ENCODE results near the gene VCL.
"Not testable (repeated sequence)": the region's sequence is repeated elsewhere in the genome, so short reads cannot be mapped to it uniquely, and the experiment has no call there.

The VCL gene

DNA sequence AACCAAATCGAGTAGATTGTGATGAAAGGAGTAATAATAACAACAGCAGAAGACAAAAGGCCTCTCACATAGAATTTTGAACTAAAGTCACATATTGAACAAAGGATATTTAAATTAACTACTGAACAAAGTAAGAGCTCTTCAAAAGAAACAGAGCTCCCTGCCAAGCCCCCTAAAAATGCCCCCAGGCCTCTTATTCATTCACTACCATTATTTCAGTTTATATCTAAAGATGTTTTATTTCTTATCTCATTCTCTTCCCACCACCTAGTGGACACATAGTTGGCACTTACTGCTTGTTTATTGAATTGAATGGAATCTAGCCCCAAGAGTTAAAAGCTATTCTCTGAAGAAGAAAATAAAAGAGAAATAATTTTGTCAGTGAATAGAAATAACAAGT, 37.4 kb downstream of the VCL start:
- peak; percentile 67 for FAIRE-seq

GRCh38 chr10:74036474-74036873, 38.6 kb downstream of the VCL start:
- DNase-seq (ENCODE audit: insufficient read length, low spot score) (no peak), FAIRE-seq (no peak)

More for the DNA sequence above, 37.4 kb downstream of the VCL start:
- no peak for DNase-seq (ENCODE audit: insufficient read length, low spot score)

DNA sequence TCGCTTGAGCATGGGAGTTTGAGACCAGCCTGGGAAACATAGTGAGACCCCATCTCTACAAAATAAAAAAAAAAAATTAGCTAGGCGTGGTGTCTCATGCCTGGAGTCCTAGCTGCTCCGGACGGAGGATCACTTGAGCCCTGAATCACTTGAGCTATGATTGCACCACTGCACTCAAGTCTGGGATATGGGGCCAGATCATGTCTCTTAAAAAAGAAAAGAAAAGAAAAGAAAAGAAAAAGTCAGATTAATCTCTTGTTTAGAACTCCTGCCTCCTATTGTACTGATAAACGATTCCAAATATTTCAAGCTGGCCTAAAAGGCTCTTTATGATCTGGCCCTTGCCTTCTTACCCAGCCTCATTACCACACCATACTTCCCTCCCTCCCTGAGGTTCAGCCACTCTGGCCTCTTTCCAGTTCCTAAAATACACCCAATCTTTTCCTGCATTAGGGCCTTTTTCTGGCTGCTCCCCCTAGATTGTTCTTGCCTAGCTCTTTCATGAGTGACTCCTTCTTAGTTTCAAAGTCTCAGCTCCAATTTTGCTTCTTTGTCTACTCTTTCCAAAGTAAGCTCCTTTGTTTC, 41.7 kb downstream of the VCL start:
- no peak for FAIRE-seq
- DNase-seq (ENCODE audit: insufficient read length, low spot score), result no peak

GRCh38 chr10:74040200-74041126, 42.5 kb downstream of the VCL start:
- FAIRE-seq (peak; percentile 42), DNase-seq (ENCODE audit: insufficient read length, low spot score) (no peak)

- DNase-seq (ENCODE audit: insufficient read length, low spot score) (no peak), FAIRE-seq (no peak)
These were observed 46.5 kb downstream of the VCL start for GRCh38 chr10:74044419-74044818.

DNA sequence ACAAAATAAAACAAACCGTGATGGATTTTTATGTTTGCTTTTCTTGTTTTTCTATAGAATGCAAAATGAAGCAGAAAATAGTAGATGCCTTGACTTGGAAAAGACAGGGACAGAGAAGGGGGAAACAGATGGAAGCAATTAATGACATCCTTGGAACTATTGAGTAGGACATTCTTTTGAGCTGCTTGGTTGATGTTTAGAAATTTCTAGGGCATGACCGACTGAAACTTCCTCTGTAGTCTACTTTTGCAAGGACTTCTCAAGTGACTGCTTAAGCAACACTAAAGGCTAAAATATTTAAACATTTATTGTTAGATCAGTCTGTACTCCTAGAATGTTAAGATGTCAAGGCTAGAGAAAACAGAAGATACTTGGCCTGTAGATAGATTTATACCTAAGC, 49.4 kb downstream of the VCL start:
- FAIRE-seq, result peak; percentile 62
- no peak for DNase-seq (ENCODE audit: insufficient read length, low spot score)

DNA sequence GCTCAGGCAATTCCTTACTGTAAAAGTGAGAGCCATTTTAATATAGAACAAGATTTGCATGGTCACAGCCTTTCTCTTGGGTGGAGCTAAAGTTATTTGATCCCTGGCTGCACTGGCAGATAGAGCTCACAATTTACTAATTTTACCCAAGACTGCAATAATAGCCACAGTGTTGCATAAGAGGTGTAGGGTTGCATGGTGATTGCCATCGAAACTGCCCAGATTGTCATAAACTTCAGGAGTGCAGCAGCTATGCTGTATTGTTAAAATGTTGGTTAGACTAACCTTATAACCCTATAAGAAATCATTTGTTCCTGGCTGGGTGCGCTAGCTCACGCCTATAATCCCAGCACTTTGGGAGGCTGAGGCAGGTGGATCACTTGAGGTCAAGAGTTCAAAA, 50.0 kb downstream of the VCL start:
- DNase-seq (ENCODE audit: insufficient read length, low spot score) (no peak), FAIRE-seq (no peak)

DNA sequence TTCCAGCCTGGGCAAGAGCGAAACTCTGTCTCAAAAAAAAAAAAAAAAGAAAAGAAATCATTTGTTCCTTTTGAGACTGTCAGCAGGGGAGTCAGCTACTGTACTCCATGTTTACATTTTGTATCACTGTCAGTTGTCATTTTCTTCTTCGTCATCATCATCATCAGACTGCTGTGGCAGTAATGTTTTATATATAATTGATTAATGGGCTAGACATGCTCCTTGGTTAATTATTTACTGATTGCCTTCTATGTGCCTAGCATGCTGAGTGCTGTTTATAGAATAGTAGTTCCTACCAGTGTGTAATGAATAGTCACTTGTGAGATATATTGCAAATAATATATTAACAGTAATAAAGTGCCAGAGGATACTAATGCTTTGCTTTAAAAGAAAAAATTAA, 50.5 kb downstream of the VCL start:
- DNase-seq (ENCODE audit: insufficient read length, low spot score) (no peak), FAIRE-seq (no peak)

- FAIRE-seq (no peak), DNase-seq (ENCODE audit: insufficient read length, low spot score) (no peak)
These were observed 52.0 kb downstream of the VCL start for GRCh38 chr10:74049955-74050354.

- DNase-seq (ENCODE audit: insufficient read length, low spot score) (no peak), FAIRE-seq (no peak)
These were observed 52.7 kb downstream of the VCL start for GRCh38 chr10:74050653-74051052.

DNA sequence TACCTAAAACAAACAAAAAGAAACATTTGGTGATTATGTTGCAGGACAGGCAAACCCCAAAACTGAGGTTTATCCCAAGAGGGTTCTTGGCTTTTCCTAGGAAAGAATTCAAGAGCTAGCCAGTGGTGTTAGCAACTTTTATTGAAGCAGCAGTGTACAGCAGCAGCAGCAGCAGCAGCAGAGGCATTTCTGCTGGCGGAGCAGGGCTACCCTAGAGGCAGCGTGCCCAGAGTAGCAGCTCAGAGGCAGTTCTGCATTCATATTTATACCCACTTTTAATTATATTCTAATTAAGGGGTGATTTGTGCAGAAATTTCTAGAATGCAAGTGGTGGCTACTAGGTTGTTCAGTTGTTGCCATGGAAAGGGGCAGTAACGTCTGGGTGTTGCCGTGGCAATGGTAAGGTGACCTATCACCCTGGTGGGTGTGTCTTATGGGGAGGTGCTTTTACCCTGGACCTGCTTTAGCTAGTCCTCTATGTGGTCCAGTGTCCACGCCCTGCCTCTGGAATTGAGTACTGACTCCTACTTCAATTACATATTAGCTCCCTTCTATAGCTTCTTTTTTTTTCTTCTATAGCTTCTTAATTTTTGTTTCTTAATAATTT, 53.9 kb downstream of the VCL start:
- FAIRE-seq (no peak), DNase-seq (ENCODE audit: insufficient read length, low spot score) (no peak)

- no peak for DNase-seq (ENCODE audit: insufficient read length, low spot score)
- no peak for FAIRE-seq
These were observed 55.1 kb downstream of the VCL start for GRCh38 chr10:74052994-74053393.

DNA sequence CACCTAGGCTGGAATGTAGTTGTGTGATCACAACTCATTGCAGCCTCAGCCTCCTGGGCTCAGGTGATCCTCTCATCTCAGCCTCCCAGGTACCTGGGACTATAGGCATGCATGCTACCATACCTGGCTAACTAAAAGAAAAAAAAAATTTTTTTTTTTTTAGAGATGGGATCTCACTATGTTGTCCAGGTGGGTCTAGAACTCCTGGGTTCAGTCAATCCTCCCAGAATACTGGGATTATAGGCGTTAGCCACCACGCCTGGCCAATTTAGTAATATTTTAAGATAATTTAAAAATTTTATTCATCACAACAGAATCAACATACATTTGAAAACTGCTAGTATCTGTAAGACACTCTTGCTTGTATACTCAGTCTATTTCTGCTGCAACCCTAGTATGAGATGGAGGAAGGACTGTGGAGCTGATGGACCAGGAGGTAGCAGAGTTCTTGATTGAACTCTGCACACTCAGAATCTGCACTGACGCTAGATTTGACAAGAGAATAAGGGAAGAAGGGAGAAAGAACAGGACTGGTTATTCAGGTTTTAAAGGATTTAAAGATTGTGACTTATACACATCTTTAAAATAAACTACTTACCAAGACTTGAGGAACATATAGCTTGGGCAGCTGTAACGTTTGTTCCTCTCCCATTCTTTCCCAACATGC, 57.6 kb downstream of the VCL start:
- DNase-seq (ENCODE audit: insufficient read length, low spot score), result no peak
- FAIRE-seq, result no peak

GRCh38 chr10:74056050-74056818, 58.3 kb downstream of the VCL start:
- DNase-seq (ENCODE audit: insufficient read length, low spot score), result no peak
- FAIRE-seq, result peak; percentile 44

DNA sequence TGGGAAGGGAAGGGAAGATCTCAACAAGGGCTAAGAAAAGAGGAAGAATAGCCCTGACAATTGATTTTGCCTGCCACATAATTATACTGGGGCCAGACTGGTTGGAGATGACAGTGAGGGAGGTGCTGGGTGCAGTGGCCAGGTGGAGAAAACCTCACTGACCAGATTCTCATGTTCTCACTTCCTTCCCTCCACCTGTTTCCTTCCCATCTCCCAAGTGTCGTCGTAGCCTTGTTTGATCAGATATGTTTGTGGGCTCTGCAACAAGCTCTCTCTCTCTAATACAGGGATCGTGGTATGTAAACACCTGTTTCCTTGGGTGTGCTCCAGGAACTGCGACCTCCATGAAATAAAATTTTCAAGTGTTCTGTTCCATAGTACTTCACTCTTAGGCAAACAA, 60.2 kb downstream of the VCL start:
- FAIRE-seq (peak; percentile 54), DNase-seq (ENCODE audit: insufficient read length, low spot score) (no peak)

GRCh38 chr10:74058658-74059057, 60.7 kb downstream of the VCL start:
- peak; percentile 47 for FAIRE-seq
- no peak for DNase-seq (ENCODE audit: insufficient read length, low spot score)

- FAIRE-seq, result no peak
These were observed 63.2 kb downstream of the VCL start for GRCh38 chr10:74061104-74061503.

DNA sequence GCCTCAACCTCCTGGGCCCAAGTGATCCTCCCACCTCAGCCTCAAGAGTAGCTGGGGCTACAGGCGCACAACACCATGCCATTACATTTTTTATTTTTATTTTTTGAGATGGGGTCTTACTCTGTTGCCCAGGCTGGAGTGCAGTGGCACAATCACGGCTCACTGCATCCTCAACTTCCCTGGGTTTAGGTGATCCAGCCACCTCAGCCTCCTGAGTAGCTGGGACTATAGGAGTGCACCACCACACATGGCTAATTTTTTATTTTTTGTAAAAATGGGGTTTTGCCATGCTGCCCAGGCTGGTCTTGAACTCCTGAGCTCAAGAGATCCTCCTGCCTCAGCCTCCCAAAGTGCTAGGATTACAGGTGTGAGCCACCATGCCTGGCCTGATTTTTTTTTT, 64.1 kb downstream of the VCL start:
- not testable (repeated sequence) for FAIRE-seq; DNase-seq (ENCODE audit: insufficient read length, low spot score)

More at GRCh38 chr10:74061104-74061503, 63.2 kb downstream of the VCL start:
- no peak for DNase-seq (ENCODE audit: insufficient read length, low spot score)

DNA sequence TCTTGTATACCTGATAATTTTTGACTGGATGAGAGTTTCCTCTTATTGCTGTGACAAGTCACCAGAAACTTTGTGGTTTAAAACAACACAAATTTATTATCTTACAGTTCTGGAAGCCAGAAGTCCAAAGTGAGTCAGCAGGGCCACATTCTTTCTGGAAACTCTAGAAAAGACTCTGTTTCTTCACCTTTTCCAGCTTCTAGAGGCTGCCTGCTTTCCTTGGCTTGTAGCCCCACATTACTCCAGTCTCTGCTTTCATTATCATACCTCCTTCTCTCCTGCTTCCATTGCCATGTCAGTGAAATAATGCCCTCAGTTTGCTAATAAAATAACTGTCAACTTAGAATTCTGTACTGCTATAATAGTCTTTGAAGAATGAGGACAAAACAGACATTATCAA, 65.3 kb downstream of the VCL start:
- FAIRE-seq (no peak), DNase-seq (ENCODE audit: insufficient read length, low spot score) (no peak)

All from GM19239 (cell line).